Calu3 (cell line): ENCODE results near the gene TBXT. TPM values are rescaled to one million over a fixed set of nuclear protein-coding genes. Genes with fewer than 3 reads are reported as not detected.

Experiments
- BruUV-seq: library from RNA; stranded (reverse); fragments of 400-500 nt; replicated peaks from 2 replicates; lab custom pipeline; 2021; lab: Mats Ljungman, UMichigan
- CTCF ChIA-PET: fragments of 300-600 bp; sonication (Branson Sonifier 250); formaldehyde crosslinking; loops from one replicate; lab custom pipeline; 2022; ENCODE audit warnings: antibody characterized with exemption; lab: Charles Lee
- DNase-seq: peaks from one replicate; pipeline ENCODE4 v3.0.0; 2022
- H3K27ac Mint-ChIP-seq: one replicate; pipeline ENCODE4 v1.8.0; 2022; ENCODE audit warnings: mixed read lengths; ENCODE audit not compliant: unreplicated experiment
- H3K27me3 Mint-ChIP-seq: one replicate; pipeline ENCODE4 v1.8.0; 2022; ENCODE audit warnings: mixed read lengths; ENCODE audit not compliant: unreplicated experiment
- H3K36me3 Mint-ChIP-seq: one replicate; pipeline ENCODE4 v1.8.0; 2022; ENCODE audit warnings: mild to moderate bottlenecking, moderate library complexity, mixed read lengths; ENCODE audit not compliant: insufficient read depth, unreplicated experiment
- H3K4me1 Mint-ChIP-seq: one replicate; pipeline ENCODE4 v1.8.0; 2022; ENCODE audit warnings: mild to moderate bottlenecking, low read depth, mixed read lengths; ENCODE audit not compliant: unreplicated experiment
- H3K4me3 Mint-ChIP-seq: one replicate; pipeline ENCODE4 v1.8.0; 2022; ENCODE audit warnings: mild to moderate bottlenecking, low read depth, moderate library complexity, mixed read lengths; ENCODE audit not compliant: unreplicated experiment
- H3K9me3 Mint-ChIP-seq: one replicate; pipeline ENCODE4 v1.8.0; 2022; ENCODE audit warnings: low read depth, mixed read lengths; ENCODE audit not compliant: unreplicated experiment
- intact Hi-C: fragments of 100-400 bp; cut with micrococcal nuclease; formaldehyde crosslinking; loops from one replicate; pipeline ENCODE4 v1.10.0; 2022; ENCODE audit not compliant: unreplicated experiment
- total RNA-seq: library from RNA; stranded (reverse); gene quantifications from 2 replicates; pipeline ENCODE4 v1.2.3, GENCODE V29; 2022
- TF ChIP-seq, protein P1 (sequence below): fragments of 200-600 bp; IDR thresholded peaks from one replicate; pipeline ENCODE4 v1.8.0; 2022; ENCODE audit warnings: antibody characterized with exemption; ENCODE audit not compliant: unreplicated experiment

TBXT gene
- total RNA-seq, 1 experiment from 2014 or later, result not detected

DNA sequence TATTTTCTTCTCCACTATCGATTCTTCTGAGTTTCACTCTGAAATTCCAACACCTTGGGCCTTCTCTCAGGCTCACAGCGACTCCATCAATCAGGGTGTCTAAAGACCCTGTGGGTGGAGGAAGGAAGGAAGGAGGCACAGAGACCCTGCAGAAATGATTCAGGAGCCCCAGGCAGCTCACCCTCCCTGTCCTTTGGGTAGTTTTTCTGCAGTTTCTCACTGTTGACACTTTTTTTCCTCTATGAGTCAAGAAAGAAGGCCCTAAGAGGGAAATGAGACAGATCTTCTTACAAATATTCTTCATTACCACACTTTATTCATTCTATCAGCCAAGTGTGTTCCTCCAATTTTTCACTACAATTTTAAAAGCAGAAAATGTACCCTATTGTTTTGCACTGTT is 34.2 kb upstream of the TBXT start:
- Mint-ChIP-seq H3K27me3 (peaks cover 44% of the 10 kb centered on the region), H3K4me1 (no peaks in the 10 kb centered on the region), H3K36me3 (no peaks in the 10 kb centered on the region), H3K4me3 (no peak overlapping the region), H3K27ac (no peak overlapping the region), H3K9me3 (no peaks in the 10 kb centered on the region)
- DNase-seq, result no peak
- TF ChIP-seq, protein P1, sequence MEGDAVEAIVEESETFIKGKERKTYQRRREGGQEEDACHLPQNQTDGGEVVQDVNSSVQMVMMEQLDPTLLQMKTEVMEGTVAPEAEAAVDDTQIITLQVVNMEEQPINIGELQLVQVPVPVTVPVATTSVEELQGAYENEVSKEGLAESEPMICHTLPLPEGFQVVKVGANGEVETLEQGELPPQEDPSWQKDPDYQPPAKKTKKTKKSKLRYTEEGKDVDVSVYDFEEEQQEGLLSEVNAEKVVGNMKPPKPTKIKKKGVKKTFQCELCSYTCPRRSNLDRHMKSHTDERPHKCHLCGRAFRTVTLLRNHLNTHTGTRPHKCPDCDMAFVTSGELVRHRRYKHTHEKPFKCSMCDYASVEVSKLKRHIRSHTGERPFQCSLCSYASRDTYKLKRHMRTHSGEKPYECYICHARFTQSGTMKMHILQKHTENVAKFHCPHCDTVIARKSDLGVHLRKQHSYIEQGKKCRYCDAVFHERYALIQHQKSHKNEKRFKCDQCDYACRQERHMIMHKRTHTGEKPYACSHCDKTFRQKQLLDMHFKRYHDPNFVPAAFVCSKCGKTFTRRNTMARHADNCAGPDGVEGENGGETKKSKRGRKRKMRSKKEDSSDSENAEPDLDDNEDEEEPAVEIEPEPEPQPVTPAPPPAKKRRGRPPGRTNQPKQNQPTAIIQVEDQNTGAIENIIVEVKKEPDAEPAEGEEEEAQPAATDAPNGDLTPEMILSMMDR, result no peak
- CTCF ChIA-PET, result no interaction called here
- intact Hi-C loops, result no loop called here
- no TSS peak for BruUV-seq

DNA sequence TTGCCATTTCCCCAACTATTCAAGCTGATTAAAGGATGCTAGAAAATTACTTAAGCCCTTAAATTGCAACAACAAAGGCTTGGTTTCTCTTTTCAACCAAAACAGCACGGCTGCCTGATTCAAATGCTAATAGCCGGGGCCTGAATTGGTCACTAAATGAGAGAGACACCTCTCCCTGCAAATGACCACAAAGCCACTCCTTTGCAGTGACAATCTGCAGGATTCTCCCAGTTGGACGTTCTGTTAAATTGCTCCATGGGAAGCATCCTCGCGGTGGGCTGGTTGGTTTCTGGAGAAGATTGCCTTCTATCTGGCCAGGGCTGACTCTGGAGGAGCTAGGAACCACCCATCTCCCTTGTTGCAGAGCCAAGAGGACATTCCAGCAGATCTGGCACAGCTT is 29.7 kb upstream of the TBXT start:
- TF ChIP-seq, protein P1, result no peak
- Mint-ChIP-seq H3K4me1 (peaks cover 8% of the 10 kb centered on the region), H3K27ac (no peak overlapping the region), H3K36me3 (no peaks in the 10 kb centered on the region), H3K27me3 (peaks cover 67% of the 10 kb centered on the region), H3K9me3 (no peaks in the 10 kb centered on the region), H3K4me3 (no peak overlapping the region)
- BruUV-seq, result no TSS peak
- no peak for DNase-seq
- CTCF ChIA-PET, result no interaction called here
- intact Hi-C loops, result no loop called here

DNA sequence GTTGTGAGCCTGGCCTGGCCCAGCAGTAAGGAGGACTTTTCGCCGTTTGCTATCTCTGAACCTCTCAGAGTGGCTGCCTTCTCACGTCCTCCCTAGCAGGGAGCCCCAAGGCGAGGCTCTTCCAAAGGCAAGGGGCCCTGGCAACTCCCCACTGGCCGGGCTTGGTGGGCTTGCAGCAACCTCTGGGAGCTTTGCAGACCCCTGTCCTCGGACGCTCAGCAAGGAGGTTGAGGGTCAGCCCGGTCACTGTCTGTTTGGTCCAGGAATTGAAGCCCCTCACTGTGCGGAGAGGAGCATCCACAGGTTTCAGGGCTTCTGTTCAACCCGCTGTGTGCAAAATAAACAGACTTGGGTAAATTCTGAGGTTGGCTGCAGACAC is 28.2 kb upstream of the TBXT start:
- CTCF ChIA-PET, result no interaction called here
- no peaks in the 10 kb centered on the region for H3K9me3 Mint-ChIP-seq

DNA sequence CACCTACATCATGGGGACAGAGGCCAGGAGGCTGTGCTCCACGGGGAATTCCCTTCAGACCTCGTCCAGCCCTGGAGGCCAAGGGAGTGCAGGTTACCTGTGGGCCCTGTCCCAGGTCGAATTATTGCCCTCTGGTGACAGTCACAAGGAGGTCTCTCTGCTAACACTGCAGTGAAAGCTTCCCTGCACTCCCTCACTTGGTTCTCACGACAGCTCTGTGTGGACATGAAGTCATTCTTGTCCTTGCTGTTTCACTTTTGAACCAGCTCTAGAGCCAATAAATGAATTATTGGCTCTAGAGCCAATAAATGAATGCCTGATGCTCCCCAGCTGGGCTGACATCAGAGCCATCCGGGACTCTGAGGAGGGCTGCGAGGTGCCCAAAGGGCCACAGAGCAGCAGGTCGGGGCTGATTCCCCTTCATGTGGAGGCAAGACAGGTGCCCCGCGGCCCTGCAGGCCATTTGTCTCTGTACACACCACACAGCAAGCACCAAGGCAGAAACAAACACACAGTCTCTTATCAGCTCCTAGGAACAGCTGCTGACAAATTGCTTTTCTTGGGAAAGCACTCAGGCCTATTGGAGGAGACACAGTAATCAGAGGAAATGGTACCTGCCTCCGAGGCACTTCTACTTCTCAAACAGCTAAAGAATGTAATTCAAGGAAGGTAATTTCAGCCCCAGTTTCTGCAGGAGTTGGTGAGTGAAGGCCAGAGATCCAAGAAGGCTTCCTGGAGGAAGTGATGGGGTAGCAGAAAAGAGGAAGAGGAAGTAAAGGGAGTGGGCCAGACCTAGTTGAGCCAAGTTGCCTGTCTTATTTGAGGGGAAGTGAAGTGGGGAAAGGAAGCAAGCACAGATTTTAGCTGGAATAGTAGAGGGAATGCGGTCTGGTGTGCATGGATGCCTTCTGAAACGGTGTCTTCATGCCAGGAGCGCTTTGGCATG is 27.5 kb upstream of the TBXT start:
- DNase-seq, result no peak
- Mint-ChIP-seq H3K9me3 (no peaks in the 10 kb centered on the region), H3K36me3 (no peaks in the 10 kb centered on the region), H3K27ac (no peak overlapping the region), H3K4me1 (peaks cover 8% of the 10 kb centered on the region), H3K4me3 (no peak overlapping the region), H3K27me3 (peaks cover 45% of the 10 kb centered on the region)
- CTCF ChIA-PET, result no interaction called here
- BruUV-seq, result no TSS peak
- TF ChIP-seq, protein P1, result no peak
- intact Hi-C loops, result no loop called here

More for the DNA sequence above, 28.2 kb upstream of the TBXT start:
- Mint-ChIP-seq H3K4me1 (peaks cover 8% of the 10 kb centered on the region), H3K27ac (no peak overlapping the region), H3K36me3 (no peaks in the 10 kb centered on the region), H3K4me3 (no peak overlapping the region), H3K27me3 (peaks cover 52% of the 10 kb centered on the region)
- no TSS peak for BruUV-seq
- TF ChIP-seq, protein P1, result no peak
- intact Hi-C loops, result no loop called here
- DNase-seq, result no peak
